ENCODE results near the gene AHRR. TPM values are rescaled to one million over a fixed set of nuclear protein-coding genes. Genes with fewer than 3 reads are reported as not detected.
"Not testable (repeated sequence)": the region's sequence is repeated elsewhere in the genome, so short reads cannot be mapped to it uniquely, and the experiment has no call there.

Gene AHRR
- total RNA-seq, 1 experiment from 2014 or later: 0.20 TPM

- Histone ChIP-seq H3K27ac (no peak overlapping the region), H3K4me3 (no peak overlapping the region), H3K4me1 (no peaks in the 10 kb centered on the region), H3K9me3 (replicated peaks) (no peaks in the 10 kb centered on the region), H3K27me3 (no peaks in the 10 kb centered on the region), H3K36me3 (no peaks in the 10 kb centered on the region)
- no peak for DNase-seq
Observed at GRCh38 chr5:478982-479535, 157.5 kb downstream of the AHRR start.

GRCh38 chr5:479566-480319 is 158.2 kb downstream of the AHRR start:
- H3K4me3 ChIP-seq: no peak overlapping the region
- no peaks in the 10 kb centered on the region for H3K27me3 ChIP-seq
- H3K4me1 ChIP-seq: peaks cover 3% of the 10 kb centered on the region; the same call in 1 of the 2 replicates
- no peak overlapping the region for H3K27ac ChIP-seq
- no peaks in the 10 kb centered on the region for H3K9me3 ChIP-seq (replicated peaks)
- H3K36me3 ChIP-seq: no peaks in the 10 kb centered on the region
- DNase-seq: no peak

- H3K4me3 ChIP-seq: no peak overlapping the region
- no peaks in the 10 kb centered on the region for H3K9me3 ChIP-seq (replicated peaks)
- H3K27ac ChIP-seq: no peak overlapping the region
- H3K4me1 ChIP-seq: peaks cover 11% of the 10 kb centered on the region; the same call in 1 of the 2 replicates
- DNase-seq: no peak
- no peaks in the 10 kb centered on the region for H3K36me3 ChIP-seq
- H3K27me3 ChIP-seq: no peaks in the 10 kb centered on the region
Observed at GRCh38 chr5:481347-481746, 159.8 kb downstream of the AHRR start.

- peaks cover 11% of the 10 kb centered on the region; the same call in 1 of the 2 replicates for H3K4me1 ChIP-seq
- H3K27me3 ChIP-seq: no peaks in the 10 kb centered on the region
- no peak overlapping the region for H3K27ac ChIP-seq
- DNase-seq: no peak
- no peaks in the 10 kb centered on the region for H3K36me3 ChIP-seq
- H3K4me3 ChIP-seq: no peak overlapping the region
- H3K9me3 ChIP-seq (replicated peaks): no peaks in the 10 kb centered on the region
Observed at GRCh38 chr5:482021-482420, 160.5 kb downstream of the AHRR start.

GRCh38 chr5:482506-482905 is 161.0 kb downstream of the AHRR start:
- Histone ChIP-seq H3K36me3 (no peaks in the 10 kb centered on the region), H3K9me3 (replicated peaks) (no peaks in the 10 kb centered on the region), H3K27me3 (no peaks in the 10 kb centered on the region), H3K4me1 (peaks cover 11% of the 10 kb centered on the region; the same call in 1 of the 2 replicates), H3K4me3 (no peak overlapping the region), H3K27ac (no peak overlapping the region)
- no peak for DNase-seq

- Histone ChIP-seq H3K27me3 (no peaks in the 10 kb centered on the region), H3K27ac (no peak overlapping the region), H3K9me3 (replicated peaks) (no peaks in the 10 kb centered on the region), H3K4me3 (no peak overlapping the region), H3K4me1 (peaks cover 11% of the 10 kb centered on the region; the same call in 1 of the 2 replicates), H3K36me3 (no peaks in the 10 kb centered on the region)
- DNase-seq: no peak
Observed at GRCh38 chr5:483011-483410, 161.5 kb downstream of the AHRR start.

- H3K9me3 ChIP-seq (replicated peaks): no peaks in the 10 kb centered on the region
- peaks cover 11% of the 10 kb centered on the region; the same call in 1 of the 2 replicates for H3K4me1 ChIP-seq
- no peaks in the 10 kb centered on the region for H3K36me3 ChIP-seq
- DNase-seq: no peak
- no peaks in the 10 kb centered on the region for H3K27me3 ChIP-seq
- no peak overlapping the region for H3K27ac ChIP-seq
- H3K4me3 ChIP-seq: no peak overlapping the region
Observed at GRCh38 chr5:483434-484140, 162.1 kb downstream of the AHRR start.

- Histone ChIP-seq H3K36me3 (no peaks in the 10 kb centered on the region), H3K9me3 (replicated peaks) (no peaks in the 10 kb centered on the region), H3K27ac (peak overlapping the region; percentile 70), H3K4me3 (no peak overlapping the region), H3K27me3 (no peaks in the 10 kb centered on the region), H3K4me1 (peaks cover 11% of the 10 kb centered on the region; the same call in 1 of the 2 replicates)
- DNase-seq: no peak
Observed at GRCh38 chr5:484556-484955, 163.0 kb downstream of the AHRR start.

GRCh38 chr5:485113-485945 is 163.8 kb downstream of the AHRR start:
- peaks cover 11% of the 10 kb centered on the region; the same call in 1 of the 2 replicates for H3K4me1 ChIP-seq
- no peaks in the 10 kb centered on the region for H3K27me3 ChIP-seq
- no peaks in the 10 kb centered on the region for H3K36me3 ChIP-seq
- H3K9me3 ChIP-seq (replicated peaks): no peaks in the 10 kb centered on the region
- H3K4me3 ChIP-seq: no peak overlapping the region
- peak; percentile 65 to 74 for DNase-seq
- H3K27ac ChIP-seq: peak overlapping the region; percentile 70

GRCh38 chr5:485946-486491 is 164.5 kb downstream of the AHRR start:
- H3K9me3 ChIP-seq (replicated peaks): no peaks in the 10 kb centered on the region
- H3K4me1 ChIP-seq: peaks cover 11% of the 10 kb centered on the region; the same call in 1 of the 2 replicates
- DNase-seq: peak in 1 of 2 experiments; percentile 64
- H3K27ac ChIP-seq: peak overlapping the region; percentile 70
- H3K36me3 ChIP-seq: no peaks in the 10 kb centered on the region
- H3K4me3 ChIP-seq: no peak overlapping the region
- H3K27me3 ChIP-seq: no peaks in the 10 kb centered on the region

- H3K4me1 ChIP-seq: peaks cover 11% of the 10 kb centered on the region; the same call in 1 of the 2 replicates
- H3K9me3 ChIP-seq (replicated peaks); H3K27ac ChIP-seq; H3K27me3 ChIP-seq; H3K4me3 ChIP-seq; DNase-seq; H3K36me3 ChIP-seq: not testable (repeated sequence)
Observed at GRCh38 chr5:486597-486996, 165.1 kb downstream of the AHRR start.
